ENCODE data around the gene DICER1. TPM values are rescaled to one million over a fixed set of nuclear protein-coding genes. Genes with fewer than 3 reads are reported as not detected.
"Not testable (repeated sequence)": the region's sequence is repeated elsewhere in the genome, so short reads cannot be mapped to it uniquely, and the experiment has no call there.

DICER1 gene
- total and polyA plus RNA-seq, 2 donors (not counting 3 experiments of a cell fraction or from before 2014, with no cell fraction given): 8.3 to 43.6 TPM

DNA sequence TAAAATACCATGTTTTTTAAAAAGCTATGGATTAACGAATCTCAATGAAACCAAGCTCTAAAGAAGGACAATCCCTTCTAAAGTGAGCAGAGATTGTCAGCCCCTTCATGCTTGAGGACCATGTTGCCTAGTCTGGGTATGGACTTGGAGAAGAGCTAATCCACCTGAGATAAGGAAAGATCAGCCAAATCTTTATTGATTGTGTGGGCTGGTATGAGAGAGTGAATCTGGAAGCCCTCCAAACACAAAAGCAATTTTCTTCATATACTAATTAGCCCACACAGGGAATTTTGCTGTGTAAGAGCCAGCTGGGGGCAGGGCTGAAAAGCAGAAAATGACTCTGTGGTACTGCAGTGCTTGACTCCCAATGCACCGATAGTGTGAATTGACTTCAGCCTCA lies 47.4 kb upstream of the DICER1 start:
- FAIRE-seq: no peak
- dilution Hi-C loops (cut with MboI; ENCODE audit: extremely low pct_ligation_motif_present, low sequenced_read_pairs): no loop called here
- POLR2A ChIA-PET: no interaction called here

DNA sequence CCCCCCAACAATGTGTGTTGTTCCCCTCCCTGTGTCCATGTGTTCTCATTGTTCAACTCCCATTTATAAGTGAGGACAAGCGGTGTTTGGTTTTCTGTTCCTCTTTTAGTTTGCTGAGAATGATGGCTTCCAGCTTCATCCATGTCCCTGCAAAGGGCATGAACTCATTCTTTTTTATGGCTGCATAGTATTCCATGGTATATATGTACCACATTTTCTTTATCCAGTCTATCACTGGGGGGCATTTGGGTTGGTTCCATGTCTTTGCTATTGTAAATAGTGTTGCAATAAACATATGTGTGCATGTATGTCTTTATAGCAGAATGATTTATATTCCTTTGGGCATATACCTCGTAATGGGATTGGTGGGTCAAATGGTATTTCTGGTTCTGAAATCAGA lies 44.4 kb upstream of the DICER1 start:
- dilution Hi-C loops (cut with MboI; ENCODE audit: extremely low pct_ligation_motif_present, low sequenced_read_pairs); H3K9ac ChIP-seq (replicated peaks; ENCODE audit: extremely low read depth, insufficient read depth, low read length); H3K4me2 ChIP-seq (ENCODE audit: insufficient read depth, low read length); H3K27me3 ChIP-seq (ENCODE audit: control insufficient read depth in 2 of 2, insufficient read depth in 2 of 2, low read length in 2 of 2); H3K9me3 ChIP-seq (replicated peaks; ENCODE audit: control insufficient read depth, insufficient read depth, low read length); H3K4me3 ChIP-seq (replicated peaks in 1 of 3; ENCODE audit: insufficient read depth in 1 of 3, low read depth in 1 of 3, low read length in 3 of 3); H2AFZ ChIP-seq (ENCODE audit: low read depth, low read length); H3K4me1 ChIP-seq (ENCODE audit: control insufficient read depth, extremely low read depth, insufficient read depth, low read length); POLR2A ChIA-PET; H3K36me3 ChIP-seq (ENCODE audit: control insufficient read depth in 2 of 2, extremely low read depth in 1 of 2, insufficient read depth in 2 of 2, low read length in 2 of 2); H4K20me1 ChIP-seq (replicated peaks; ENCODE audit: control insufficient read depth, extremely low read depth, insufficient read depth, low read length); FAIRE-seq; H3K27ac ChIP-seq (ENCODE audit: insufficient read depth, low read depth, low read length); H3K9me1 ChIP-seq (replicated peaks; ENCODE audit: control insufficient read depth, extremely low read depth, insufficient read depth, low read length); intact Hi-C loops (cut with micrococcal nuclease); DNase-seq (ENCODE audit: low read depth, low spot score); BruUV-seq (replicated peaks); H3K79me2 ChIP-seq (ENCODE audit: control insufficient read depth, insufficient read depth, low read length); CTCF ChIA-PET: not testable (repeated sequence)

More for the DNA sequence above, 47.4 kb upstream of the DICER1 start:
- Histone ChIP-seq H3K9ac (replicated peaks; ENCODE audit: extremely low read depth, insufficient read depth, low read length) (no peak overlapping the region), H3K4me1 (ENCODE audit: control insufficient read depth, extremely low read depth, insufficient read depth, low read length) (no peaks in the 10 kb centered on the region), H3K27me3 (ENCODE audit: control insufficient read depth in 2 of 2, insufficient read depth in 2 of 2, low read length in 2 of 2) (no peaks in the 10 kb centered on the region), H3K4me3 (replicated peaks in 1 of 3; ENCODE audit: insufficient read depth in 1 of 3, low read depth in 1 of 3, low read length in 3 of 3) (no peak overlapping the region), H3K36me3 (ENCODE audit: control insufficient read depth in 2 of 2, extremely low read depth in 1 of 2, insufficient read depth in 2 of 2, low read length in 2 of 2) (no peaks in the 10 kb centered on the region), H3K79me2 (ENCODE audit: control insufficient read depth, insufficient read depth, low read length) (no peaks in the 10 kb centered on the region), H3K27ac (ENCODE audit: insufficient read depth, low read depth, low read length) (no peak overlapping the region), H4K20me1 (replicated peaks; ENCODE audit: control insufficient read depth, extremely low read depth, insufficient read depth, low read length) (no peaks in the 10 kb centered on the region), H3K4me2 (ENCODE audit: insufficient read depth, low read length) (no peak overlapping the region), H2AFZ (ENCODE audit: low read depth, low read length) (no peak overlapping the region), H3K9me1 (replicated peaks; ENCODE audit: control insufficient read depth, extremely low read depth, insufficient read depth, low read length) (no peaks in the 10 kb centered on the region), H3K9me3 (replicated peaks; ENCODE audit: control insufficient read depth, insufficient read depth, low read length) (no peaks in the 10 kb centered on the region)
- no TSS peak for BruUV-seq (replicated peaks)
- TF ChIP-seq GATA2 (IDR thresholded peaks at IDR 0.05; ENCODE audit: insufficient read depth, insufficient read length, low read depth, low read length) (no peak), EZH2 (IDR thresholded peaks at IDR 0.05; ENCODE audit: borderline replicate concordance, low read depth, low read length, severe bottlenecking) (no peak), JUN (IDR thresholded peaks at IDR 0.05; ENCODE audit: borderline replicate concordance, insufficient read depth, insufficient read length, low read depth) (no peak), FOS (IDR thresholded peaks at IDR 0.05; ENCODE audit: borderline replicate concordance, insufficient read depth, low read length) (no peak), POLR2AphosphoS5 (IDR thresholded peaks at IDR 0.05; ENCODE audit: insufficient read depth, low read depth, low read length) (no peak)
- DNase-seq (ENCODE audit: low read depth, low spot score): no peak
- intact Hi-C loops (cut with micrococcal nuclease): no loop called here
- CTCF ChIA-PET: no interaction called here
